Epithelial cell of esophagus (primary cell): ENCODE results near the gene SLC26A8.
"Not testable (repeated sequence)": the region's sequence is repeated elsewhere in the genome, so short reads cannot be mapped to it uniquely, and the experiment has no call there.

Experiments
- DNase-seq: peaks from one replicate; pipeline ENCODE4 v3.0.0; 2010; ENCODE audit warnings: low read depth
- H3K4me3 ChIP-seq: 2 replicates; pipeline ENCODE4 v1.5.1; 2011; ENCODE audit warnings: mild to moderate bottlenecking, low read length, control low read depth
- CTCF ChIP-seq: IDR thresholded peaks from 2 replicates; pipeline ENCODE4 v1.5.1; 2011; ENCODE audit warnings: low read depth, mild to moderate bottlenecking, low read length, control low read depth, inconsistent platforms; ENCODE audit not compliant: insufficient read depth; ENCODE audit errors: missing control alignments

SLC26A8 gene

GRCh38 chr6:35954333-35954732 is 70.1 kb downstream of the SLC26A8 start:
- H3K4me3 ChIP-seq = no peak overlapping the region
- DNase-seq = no peak
- TF ChIP-seq CTCF = no peak

- TF ChIP-seq CTCF = no peak
- no peak for DNase-seq
- no peak overlapping the region for H3K4me3 ChIP-seq
These were observed 75.7 kb downstream of the SLC26A8 start for GRCh38 chr6:35948725-35949124.

- DNase-seq = peak; percentile 36
- TF ChIP-seq CTCF = no peak
- no peak overlapping the region for H3K4me3 ChIP-seq
These were observed 78.8 kb downstream of the SLC26A8 start for GRCh38 chr6:35945650-35946025.

GRCh38 chr6:35943390-35943789 is 81.1 kb downstream of the SLC26A8 start:
- no peak for DNase-seq
- no peak for TF ChIP-seq CTCF

GRCh38 chr6:35942355-35942754 is 82.1 kb downstream of the SLC26A8 start:
- no peak for DNase-seq
- H3K4me3 ChIP-seq = no peak overlapping the region
- no peak for TF ChIP-seq CTCF

More at GRCh38 chr6:35943390-35943789, 81.1 kb downstream of the SLC26A8 start:
- no peak overlapping the region for H3K4me3 ChIP-seq

- DNase-seq, H3K4me3 ChIP-seq: not testable (repeated sequence)
These were observed 83.3 kb downstream of the SLC26A8 start for GRCh38 chr6:35941170-35941569.

GRCh38 chr6:35940014-35940413 is 84.4 kb downstream of the SLC26A8 start:
- not testable (repeated sequence) for H3K4me3 ChIP-seq, DNase-seq

GRCh38 chr6:35939259-35939658 is 85.2 kb downstream of the SLC26A8 start:
- DNase-seq, H3K4me3 ChIP-seq: not testable (repeated sequence)
- TF ChIP-seq CTCF = peak; percentile 3
